K562 (cell line): ENCODE data around the gene SEH1L. TPM values are rescaled to one million over a fixed set of nuclear protein-coding genes. Genes with fewer than 3 reads are reported as not detected.

ENCODE experiments used
- ARID4B ChIP-seq: sonication (generic); formaldehyde crosslinking; IDR thresholded peaks from 2 replicates; pipeline ENCODE4 v1.8.0; 2022; ENCODE audit warnings: mild to moderate bottlenecking, missing genetic modification reagents
- CBFB ChIP-seq: sonication (generic); formaldehyde crosslinking; IDR thresholded peaks from 2 replicates; pipeline ENCODE4 v1.4.0; 2020; ENCODE audit warnings: mild to moderate bottlenecking, missing genetic modification reagents
- CSDE1 ChIP-seq, 2 experiments: fragments of 450-650 bp; IDR thresholded peaks; 2 replicates each; pipeline ENCODE4 v1.6.1; 2016; ENCODE audit warnings: mild to moderate bottlenecking in 1 of 2
- HBP1 ChIP-seq: fragments of 450-650 bp; formaldehyde crosslinking; IDR thresholded peaks from 2 replicates; pipeline ENCODE4 v1.4.0; 2022; ENCODE audit warnings: missing genetic modification characterization
- HMG20B ChIP-seq: fragments of 250-450 bp; sonication (Bioruptor Pico); IDR thresholded peaks from 2 replicates; pipeline ENCODE4 v1.5.0; 2021; ENCODE audit warnings: mild to moderate bottlenecking
- LARP7 ChIP-seq: fragments of 450-650 bp; IDR thresholded peaks from 2 replicates; pipeline ENCODE4 v1.6.1; 2016
- NCOA2 ChIP-seq, 2 experiments: fragments of 450-650 bp; IDR thresholded peaks; 2 replicates each; pipeline ENCODE4 v1.6.1; 2018; ENCODE audit warnings: mild to moderate bottlenecking in 2 of 2, moderate library complexity in 1 of 2; ENCODE audit not compliant: partially characterized antibody in 2 of 2
- NCOR1 ChIP-seq: fragments of 450-650 bp; IDR thresholded peaks from 2 replicates; pipeline ENCODE4 v1.6.1; 2016; ENCODE audit warnings: mild to moderate bottlenecking, moderate library complexity
- PTRF ChIP-seq: fragments of 450-650 bp; IDR thresholded peaks from 2 replicates; pipeline ENCODE4 v1.6.1; 2016; ENCODE audit warnings: mild to moderate bottlenecking, missing genetic modification characterization, missing compliant biosample characterization
- PURB ChIP-seq: sonication (generic); formaldehyde crosslinking; IDR thresholded peaks from 2 replicates; pipeline ENCODE4 v1.9.0; 2021; ENCODE audit warnings: low read depth, mild to moderate bottlenecking, missing genetic modification reagents
- SAFB2 ChIP-seq: fragments of 200-400 bp; formaldehyde crosslinking; IDR thresholded peaks from 2 replicates; pipeline ENCODE4 v1.6.1; 2018; ENCODE audit warnings: borderline replicate concordance, low read length, low read depth, moderate library complexity; ENCODE audit not compliant: severe bottlenecking
- SMARCA4 ChIP-seq: fragments of 450-650 bp; IDR thresholded peaks from 2 replicates; pipeline ENCODE4 v1.6.1; 2016
- SNRNP70 ChIP-seq: fragments of 200-400 bp; formaldehyde crosslinking; optimal IDR thresholded peaks from 2 replicates; pipeline ENCODE3; 2017; ENCODE audit warnings: low read depth, low read length
- TBP ChIP-seq: optimal IDR thresholded peaks from 2 replicates; pipeline ENCODE3; 2011; ENCODE audit warnings: low read depth, low read length, improper control_type of control experiment
- XRCC5 ChIP-seq: fragments of 200-400 bp; formaldehyde crosslinking; IDR thresholded peaks from 2 replicates; pipeline ENCODE4 v1.6.1; 2017; ENCODE audit warnings: low read depth, mild to moderate bottlenecking, low read length
- ZC3H8 ChIP-seq: fragments of 450-650 bp; IDR thresholded peaks from 2 replicates; pipeline ENCODE4 v1.6.1; 2017
- ZNF124 ChIP-seq: sonication (generic); formaldehyde crosslinking; IDR thresholded peaks from 2 replicates; pipeline ENCODE4 v1.8.1; 2022; ENCODE audit warnings: missing genetic modification reagents
- ZNF224 ChIP-seq: sonication (generic); formaldehyde crosslinking; IDR thresholded peaks from 2 replicates; pipeline ENCODE4 v1.8.0; 2022; ENCODE audit warnings: mild to moderate bottlenecking, missing genetic modification reagents
- ZNF395 ChIP-seq: fragments of 200-800 bp; sonication (Bioruptor generic); IDR thresholded peaks from 2 replicates; pipeline ENCODE4 v1.6.1; 2017; ENCODE audit warnings: missing genetic modification characterization, missing compliant biosample characterization
- ZNF431 ChIP-seq: sonication (generic); formaldehyde crosslinking; IDR thresholded peaks from 2 replicates; pipeline ENCODE4 v1.8.0; 2022; ENCODE audit warnings: mild to moderate bottlenecking, missing genetic modification reagents
- ZNF511 ChIP-seq: sonication (generic); formaldehyde crosslinking; IDR thresholded peaks from 2 replicates; pipeline ENCODE4 v1.8.0; 2022; ENCODE audit warnings: mild to moderate bottlenecking, missing genetic modification reagents
- ZNF699 ChIP-seq: fragments of 250-450 bp; sonication (Bioruptor Pico); IDR thresholded peaks from 2 replicates; pipeline ENCODE4 v1.8.0; 2021; ENCODE audit warnings: mild to moderate bottlenecking, moderate library complexity; ENCODE audit not compliant: insufficient replicate concordance
- polyA plus RNA-seq, 8 experiments: library from polyadenylated mRNA; depleted of rRNA in 4 of 8; stranded (reverse) in 5 of 8; unstranded in 3 of 8; fragments of >200 nt; fragmentation: Nextera tagmentation in 2 of 8; fragmentation: Illumina TruSeq in 1 of 8; extraction: Ambion mirVana in 2 of 8; extraction: Trizol in 1 of 8; gene quantifications; 2 replicates each; pipeline versions ENCODE4 v1.2.1 to v1.2.3, GENCODE V29; 2011 to 2014; ENCODE audit warnings: inconsistent platforms in 1 of 8, missing spikeins in 1 of 8
- total RNA-seq, 7 experiments: library from RNA; depleted of rRNA in 6 of 7; stranded (reverse); fragments of >200 nt in 6 of 7; fragmentation: Illumina TruSeq in 2 of 7; extraction: Trizol in 2 of 7; gene quantifications; 2 replicates each; pipeline versions ENCODE4 v1.2.1 to v1.2.3, GENCODE V29; 2011 to 2021; ENCODE audit warnings: low replicate concordance in 1 of 7

Gene SEH1L
- total and polyA plus RNA-seq, 9 of the 15 experiments (the other 6 are each of a cell fraction or from before 2014, with no cell fraction given): 62.2 to 180 (median 108) TPM

- TF ChIP-seq HBP1 (CRISPR knock-in tag) (no peak), NCOA2 (IDR thresholded peaks at IDR 0.05; ENCODE audit: partially characterized antibody in 2 of 2) (no peak), ZC3H8 (no peak), CBFB (CRISPR knock-in tag) (no peak), ZNF699 (CRISPR knock-in tag) (no peak), NCOR1 (0 out of 2 replicates have a peak, but pooled peaks have one; percentile 7), ZNF124 (peak; percentile 72; the same call in 1 of the 2 replicates), ZNF431 (CRISPR knock-in tag) (peak; percentile 88), CSDE1 (IDR thresholded peaks at IDR 0.05) (no peak), ARID4B (CRISPR knock-in tag) (peak; percentile 94), SMARCA4 (no peak), PTRF (tag) (no peak), XRCC5 (0 out of 2 replicates have a peak, but pooled peaks have one; percentile 17), SAFB2 (no peak), TBP (peak; percentile 64), PURB (CRISPR knock-in tag) (no peak), LARP7 (no peak), ZNF224 (peak; percentile 93; the same call in 1 of the 2 replicates), SNRNP70 (no peak), HMG20B (CRISPR knock-in tag) (no peak), ZNF511 (peak; percentile 97), ZNF395 (peak; percentile 93)
Measured at GRCh38 chr18:12948050-12948804, 416 bp downstream of the SEH1L start (continued).
